KOPT-K1 (cell line): ENCODE measurements around the gene POLR2L.

Experiments used
- H3K27ac ChIP-seq: fragments of 200-600 bp; sonication (generic); 2 replicates; pipeline ENCODE4 v1.5.1; 2016; ENCODE audit warnings: antibody characterized with exemption, mild to moderate bottlenecking, low read depth, low read length; ENCODE audit not compliant: poor library complexity, severe bottlenecking
- H3K36me3 ChIP-seq: fragments of 200-600 bp; sonication (generic); 2 replicates; pipeline ENCODE4 v1.5.1; 2017; ENCODE audit warnings: antibody characterized with exemption, mild to moderate bottlenecking, low read length, moderate library complexity; ENCODE audit not compliant: insufficient read depth
- H3K9me3 ChIP-seq: fragments of 200-600 bp; sonication (generic); 2 replicates; pipeline ENCODE4 v1.5.1; 2017; ENCODE audit warnings: antibody characterized with exemption, low read length, mild to moderate bottlenecking; ENCODE audit not compliant: insufficient read depth, poor library complexity, severe bottlenecking

The POLR2L gene

DNA sequence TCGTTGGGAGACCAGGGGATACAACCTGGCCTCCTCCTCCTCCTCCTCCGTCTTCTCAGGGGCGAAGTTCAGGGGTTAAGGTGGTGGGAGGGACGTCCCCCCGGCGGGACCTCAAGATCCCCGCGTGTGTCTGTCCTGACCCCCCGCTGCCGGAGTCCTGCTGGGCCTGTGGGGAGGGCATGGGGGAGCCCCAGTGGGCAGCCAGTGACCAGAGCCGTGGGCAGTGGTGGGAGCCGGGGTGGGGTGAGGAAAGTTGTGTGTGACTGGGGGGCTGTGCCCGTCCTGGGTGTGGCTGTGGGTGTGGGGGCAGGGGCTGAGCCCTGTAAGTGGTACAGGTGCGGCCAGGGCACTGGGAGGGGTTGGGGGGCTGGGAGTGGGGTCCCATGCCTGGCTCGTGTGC is 10.4 kb upstream of the POLR2L start:
- Histone ChIP-seq H3K9me3 (no peaks in the 10 kb centered on the region), H3K36me3 (no peaks in the 10 kb centered on the region), H3K27ac (no peak overlapping the region)

DNA sequence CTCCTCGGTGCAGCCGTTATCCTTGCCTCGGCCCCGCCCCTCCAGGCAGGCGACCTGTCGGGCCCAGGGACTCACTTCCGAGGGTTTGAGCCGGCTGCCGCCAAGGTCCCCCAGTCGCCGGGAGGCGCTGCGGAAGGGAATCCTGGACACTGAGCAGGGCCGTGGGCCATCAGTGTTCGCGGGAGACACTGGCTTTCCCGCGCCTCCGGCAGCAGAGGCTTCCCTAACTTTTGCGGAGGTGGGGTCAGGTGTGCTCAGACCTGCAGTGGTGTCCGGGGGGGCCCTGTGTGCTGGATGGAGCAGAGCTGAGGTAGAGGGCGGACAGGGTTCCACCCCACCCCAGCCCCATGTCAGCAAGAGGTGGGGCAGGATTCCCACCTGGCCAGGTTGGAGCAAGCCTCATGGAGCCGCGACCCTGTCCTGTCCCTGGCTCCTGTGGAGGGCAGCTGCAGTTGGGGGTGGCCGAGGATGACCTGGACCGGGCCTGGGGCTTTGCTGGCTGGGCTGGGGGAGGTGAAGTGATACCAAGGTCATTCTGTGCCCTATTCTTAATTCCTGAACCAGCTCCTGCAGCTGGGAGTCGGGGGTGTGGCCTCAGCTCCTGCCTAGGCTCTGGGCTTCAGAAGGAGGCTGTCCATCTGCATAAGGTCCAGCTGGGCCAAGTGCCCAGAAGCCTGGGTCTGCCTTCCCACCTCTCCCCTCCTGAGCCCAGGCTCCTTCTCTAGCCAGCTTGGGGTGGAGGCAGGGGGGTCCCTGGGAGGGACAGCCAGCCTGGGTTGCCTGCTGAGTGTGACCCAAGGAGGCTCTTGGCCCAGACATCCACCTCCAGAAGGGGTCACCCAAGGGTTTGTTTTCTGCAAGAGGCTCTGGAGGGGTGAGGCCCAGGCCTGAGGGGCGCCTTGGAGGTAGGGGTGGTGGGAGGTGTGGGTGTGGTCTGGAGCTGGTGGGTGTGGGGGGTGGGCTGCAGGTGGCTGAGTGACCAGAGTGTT is 8.7 kb upstream of the POLR2L start:
- Histone ChIP-seq H3K36me3 (no peaks in the 10 kb centered on the region), H3K27ac (no peak overlapping the region), H3K9me3 (no peaks in the 10 kb centered on the region)

DNA sequence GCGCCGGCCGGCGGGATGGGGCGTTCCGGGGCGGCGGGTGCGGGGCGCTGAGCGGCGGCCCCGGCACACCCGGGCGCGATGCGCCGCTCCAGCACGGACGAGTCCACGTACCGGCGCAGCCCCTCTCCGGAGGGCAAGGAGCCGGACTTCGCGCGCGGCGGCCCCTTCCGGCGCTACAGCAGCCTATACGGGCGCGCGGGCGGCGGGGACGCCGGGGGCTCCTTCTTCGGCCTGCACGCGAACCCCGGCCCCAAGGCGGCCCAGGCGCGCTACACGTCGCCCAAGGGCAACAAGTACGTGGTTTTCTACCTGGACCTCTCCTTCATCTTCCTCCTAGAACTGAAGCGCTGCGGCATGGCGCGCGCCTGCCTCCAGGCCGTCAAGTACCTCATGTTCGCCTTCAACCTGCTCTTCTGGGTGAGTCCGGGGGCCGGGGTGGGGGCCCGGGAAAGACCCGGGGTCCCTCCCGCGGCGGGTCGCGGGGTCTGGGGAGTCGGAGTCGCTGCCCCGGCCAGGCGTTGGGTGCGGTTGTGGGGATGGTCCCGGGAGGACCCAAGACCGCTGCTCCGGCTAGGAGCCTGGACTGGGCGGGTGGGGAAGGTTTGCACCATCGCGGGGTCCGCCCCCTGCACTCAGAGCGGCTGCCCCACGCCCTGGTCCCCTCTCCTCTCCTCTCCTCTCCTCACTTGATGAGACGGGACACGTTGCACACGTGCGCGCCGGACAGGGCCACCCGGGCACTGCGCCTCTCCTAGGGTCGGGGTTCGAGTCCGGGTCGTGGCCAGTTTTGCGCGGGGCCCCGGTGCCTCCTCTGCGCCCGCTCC is 7.8 kb upstream of the POLR2L start:
- no peaks in the 10 kb centered on the region for H3K36me3 ChIP-seq
- no peaks in the 10 kb centered on the region for H3K9me3 ChIP-seq
- no peak overlapping the region for H3K27ac ChIP-seq

DNA sequence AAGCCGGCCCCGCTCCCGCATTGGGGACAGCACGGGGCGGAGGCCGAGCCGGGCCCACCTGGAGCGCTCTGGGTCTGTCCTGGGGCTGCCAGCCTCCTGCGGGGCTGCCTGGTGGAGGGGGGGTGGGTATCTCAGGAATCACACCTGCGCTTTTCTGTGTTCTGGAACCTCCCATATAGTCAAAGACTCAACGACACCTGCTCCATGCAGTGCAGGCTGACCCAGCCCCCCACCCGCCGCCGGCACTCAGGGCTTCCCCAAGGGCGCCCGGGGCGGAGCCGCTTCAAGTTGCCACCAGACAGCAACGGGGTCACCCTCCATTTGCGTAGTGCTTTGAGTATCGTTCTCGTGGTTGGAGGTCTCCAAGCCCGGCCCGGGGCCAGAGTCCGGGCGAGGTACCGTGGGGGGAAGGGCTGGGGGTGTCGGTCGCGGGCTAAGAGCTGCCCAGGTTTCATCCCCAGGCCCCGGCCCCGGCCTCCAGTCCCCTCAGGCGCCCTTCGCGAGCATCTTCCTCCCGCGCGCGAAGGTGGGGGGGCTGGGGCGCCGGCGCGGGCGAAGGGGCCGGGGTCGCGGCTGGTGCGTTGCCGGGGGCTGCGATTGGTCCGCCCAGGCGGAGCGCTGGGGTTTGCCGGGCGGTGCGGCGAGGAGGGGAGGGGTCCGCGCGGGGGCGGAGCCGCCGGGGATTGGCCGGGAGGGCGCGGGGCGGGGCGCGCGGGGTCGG is 6.9 kb upstream of the POLR2L start:
- Histone ChIP-seq H3K9me3 (no peaks in the 10 kb centered on the region), H3K27ac (no peak overlapping the region), H3K36me3 (no peaks in the 10 kb centered on the region)

DNA sequence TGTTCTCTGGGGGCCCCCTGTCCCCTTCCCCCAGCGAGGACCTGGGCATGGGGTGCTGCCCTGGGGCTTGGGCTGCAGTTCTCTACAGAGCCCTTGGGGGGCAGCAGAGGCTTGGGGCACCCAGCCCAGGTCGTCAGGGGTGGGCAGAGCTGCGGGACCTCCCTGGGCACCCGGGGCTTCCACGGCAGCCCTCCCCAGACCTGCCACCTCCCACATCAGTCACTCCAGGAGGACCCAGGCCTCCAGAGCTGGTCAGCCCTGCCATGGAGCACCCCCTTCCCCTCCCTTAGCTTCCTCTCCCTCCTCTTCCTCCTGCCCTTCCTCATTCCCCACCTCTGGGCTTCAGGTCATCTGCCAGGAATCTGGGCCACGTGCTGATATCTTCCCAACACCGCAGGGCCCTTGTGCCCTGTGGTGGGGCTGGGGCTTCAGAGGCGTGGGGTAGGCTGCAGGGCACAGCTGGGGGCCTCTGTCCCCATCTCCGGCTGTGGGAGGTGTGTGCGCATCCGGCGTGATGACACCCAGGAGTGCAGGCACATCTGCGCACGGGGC is 6.1 kb upstream of the POLR2L start:
- Histone ChIP-seq H3K27ac (no peak overlapping the region), H3K9me3 (no peaks in the 10 kb centered on the region), H3K36me3 (no peaks in the 10 kb centered on the region)

DNA sequence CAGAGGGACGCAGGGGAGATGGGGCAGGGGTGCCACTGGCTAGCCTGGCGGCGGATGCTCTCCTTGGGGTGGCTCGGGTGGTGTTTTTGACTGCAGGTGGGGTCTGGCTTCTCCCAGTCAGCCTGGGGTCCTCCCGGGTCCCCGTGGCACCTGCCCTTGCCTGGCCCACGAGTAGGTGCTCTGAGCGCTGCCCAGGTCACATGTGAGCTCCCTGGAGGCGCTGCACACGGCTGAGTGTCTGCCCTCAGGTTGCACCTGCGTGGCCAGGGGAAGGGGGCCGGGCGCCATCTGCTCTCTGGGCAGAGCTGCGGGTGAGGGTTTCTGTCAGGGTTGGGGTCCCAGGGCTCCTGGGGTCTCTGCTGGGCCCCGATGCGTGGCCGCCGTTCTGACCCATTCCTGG is 5.5 kb upstream of the POLR2L start:
- H3K36me3 ChIP-seq = no peaks in the 10 kb centered on the region
- H3K9me3 ChIP-seq = no peaks in the 10 kb centered on the region

DNA sequence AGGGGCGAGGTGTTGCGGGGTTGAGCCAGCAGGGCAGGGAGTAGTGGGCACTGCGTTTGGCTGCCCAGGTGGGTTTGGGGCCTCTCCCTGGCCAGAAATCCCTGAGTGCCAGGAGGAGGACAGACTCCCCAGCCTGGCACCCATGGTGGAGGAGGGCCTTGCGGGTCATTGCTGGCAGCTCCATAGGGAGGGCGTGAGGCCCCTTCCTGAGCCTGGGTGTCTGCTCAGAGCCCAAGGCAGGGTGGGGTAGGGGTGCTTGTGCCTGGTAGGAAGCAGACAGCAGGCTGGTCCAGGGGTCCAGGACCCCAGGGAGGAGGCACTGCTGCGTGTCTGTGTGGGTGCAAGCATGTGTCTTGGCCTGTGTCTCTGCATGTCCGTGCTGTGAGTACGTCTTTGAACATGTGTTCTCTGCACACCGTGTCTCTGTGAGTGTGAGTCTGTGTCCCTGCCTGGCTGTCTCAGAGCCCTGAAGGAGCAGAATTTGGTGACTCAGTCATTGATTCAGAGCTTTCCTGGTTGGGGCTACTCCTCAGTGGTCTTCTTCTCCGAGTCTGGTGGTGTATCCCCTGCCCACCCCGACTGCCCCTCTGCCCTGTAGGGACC is 4.3 kb upstream of the POLR2L start:
- peak overlapping the region; percentile 93 for H3K27ac ChIP-seq
- H3K9me3 ChIP-seq = no peaks in the 10 kb centered on the region
- H3K36me3 ChIP-seq = no peaks in the 10 kb centered on the region

More for the DNA sequence above, 5.5 kb upstream of the POLR2L start:
- H3K27ac ChIP-seq = no peak overlapping the region

DNA sequence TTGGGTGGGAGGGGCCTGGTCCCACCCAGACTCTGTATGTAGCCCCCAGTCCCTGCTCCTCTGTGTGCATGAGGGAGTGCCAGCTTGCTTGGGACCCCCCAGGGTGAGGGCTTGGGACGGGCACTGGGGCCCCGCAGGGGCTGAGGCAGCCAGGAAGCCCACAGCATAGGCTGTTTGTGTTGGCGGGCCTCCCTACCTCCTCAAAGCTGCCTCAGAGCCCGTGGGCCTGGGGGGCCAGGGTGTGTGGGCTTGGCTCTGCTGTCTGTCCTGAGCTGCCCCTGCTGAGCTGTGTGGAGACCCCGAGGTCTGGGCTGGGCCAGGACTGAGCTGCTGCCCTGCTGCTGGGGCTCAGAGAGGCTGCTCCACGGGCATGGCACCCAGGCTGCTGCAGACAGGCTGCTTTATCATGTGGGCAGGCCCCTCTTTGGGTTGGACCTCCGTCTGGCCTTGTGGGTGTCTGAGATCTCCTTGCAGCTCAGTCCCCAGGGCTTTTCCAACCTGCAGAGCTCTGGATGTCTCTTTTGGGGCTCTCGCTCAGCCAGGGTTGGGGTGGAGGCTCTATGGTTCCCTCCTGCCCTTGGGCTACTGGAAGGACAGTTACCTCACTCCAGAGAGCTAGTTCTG is 3.7 kb upstream of the POLR2L start:
- Histone ChIP-seq H3K36me3 (0 out of 2 replicates have a peak, but pooled peaks cover under 1% of the 10 kb centered on the region), H3K9me3 (no peaks in the 10 kb centered on the region), H3K27ac (peak overlapping the region; percentile 93)

DNA sequence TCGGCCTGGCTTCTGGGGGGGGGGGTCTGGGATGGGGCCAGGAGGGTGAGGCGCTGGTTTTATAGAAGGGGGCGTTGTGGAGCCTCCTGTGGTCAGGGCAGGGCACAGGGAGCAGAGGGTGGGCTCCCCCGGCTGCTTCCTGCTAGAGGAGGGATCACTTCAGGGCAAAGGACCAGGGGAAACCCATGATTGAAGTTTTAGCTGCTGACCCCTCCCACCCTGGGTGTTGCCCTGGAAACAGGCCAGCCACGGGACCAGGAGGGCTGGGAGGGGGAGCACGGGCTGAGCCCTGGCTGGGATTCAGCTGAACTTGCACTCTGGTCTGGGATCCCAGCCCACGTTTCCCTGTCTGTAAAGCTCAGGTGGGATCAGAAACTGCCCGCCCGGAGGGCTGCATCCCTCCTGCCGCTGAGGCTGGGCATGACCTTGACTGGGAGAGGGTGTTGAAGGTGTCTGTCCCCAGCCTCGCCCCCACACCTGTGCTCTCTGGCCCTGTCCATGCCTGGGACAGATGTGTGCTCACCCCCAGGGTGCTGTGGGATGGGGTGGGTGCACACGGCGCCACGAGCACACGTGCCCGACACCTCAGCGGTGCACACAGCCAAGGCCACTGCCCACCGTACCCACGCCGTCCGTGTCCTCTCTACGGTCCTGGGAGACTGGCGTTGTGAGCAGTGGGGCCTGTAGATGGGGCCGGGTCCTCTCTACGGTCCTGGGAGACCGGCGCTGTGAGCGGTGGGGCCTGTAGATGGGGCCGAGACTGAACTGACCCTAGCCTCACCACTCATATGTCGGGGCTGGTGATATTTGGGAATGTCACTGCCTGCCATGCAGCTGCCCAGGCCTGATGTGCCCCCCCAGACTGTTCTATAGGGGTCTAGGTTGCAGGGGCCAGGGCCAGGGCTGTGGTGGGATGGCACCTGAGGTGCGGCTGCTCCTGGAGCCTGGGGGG is 2.6 kb upstream of the POLR2L start:
- H3K27ac ChIP-seq = peak overlapping the region; percentile 93
- H3K9me3 ChIP-seq = no peaks in the 10 kb centered on the region
- peaks cover 11% of the 10 kb centered on the region for H3K36me3 ChIP-seq

DNA sequence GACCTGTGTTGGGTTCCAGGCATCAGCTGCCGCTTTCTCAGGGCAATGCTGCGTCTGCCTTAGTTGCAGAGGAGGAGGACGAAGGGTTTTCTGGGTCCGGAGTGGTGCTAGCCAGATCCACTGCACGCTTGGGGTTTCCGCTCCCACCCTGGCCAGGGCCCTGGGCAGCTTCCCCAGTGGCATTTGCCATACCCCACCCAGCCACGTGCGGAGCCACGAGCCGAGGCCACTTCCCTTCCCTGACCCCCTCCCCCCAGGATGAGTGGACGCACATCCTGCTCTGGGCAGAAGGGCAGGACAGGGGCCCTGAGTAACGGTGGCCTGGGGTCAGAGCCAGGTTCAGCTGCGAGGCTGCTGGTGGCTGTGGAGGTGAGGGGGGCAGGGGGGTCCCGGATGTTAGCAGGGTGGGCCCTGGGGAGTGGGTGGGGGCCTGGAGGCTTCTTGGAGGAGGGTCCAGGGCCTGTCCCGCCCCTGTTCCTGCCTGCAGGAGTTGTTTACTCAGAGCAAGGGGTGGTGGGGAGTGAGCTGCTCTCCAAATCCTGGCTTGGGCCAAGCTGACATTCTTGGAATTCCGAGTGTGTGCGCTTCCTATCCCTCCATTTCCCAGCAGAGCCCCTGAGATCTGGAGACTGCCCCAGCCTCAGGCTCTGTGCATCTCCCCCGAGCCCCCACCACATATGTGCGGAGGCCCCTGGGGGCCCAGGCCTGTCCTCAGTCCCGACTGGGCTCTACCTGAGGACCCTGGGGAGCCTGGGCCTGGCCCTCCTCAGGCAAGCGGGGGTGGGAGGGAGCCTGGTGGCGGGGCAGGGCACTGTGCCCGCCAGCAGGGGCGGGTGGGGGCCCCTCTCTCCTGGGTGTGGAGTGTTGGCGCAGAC is 1.7 kb upstream of the POLR2L start:
- Histone ChIP-seq H3K27ac (peak overlapping the region; percentile 93), H3K9me3 (no peaks in the 10 kb centered on the region), H3K36me3 (peaks cover 20% of the 10 kb centered on the region)

DNA sequence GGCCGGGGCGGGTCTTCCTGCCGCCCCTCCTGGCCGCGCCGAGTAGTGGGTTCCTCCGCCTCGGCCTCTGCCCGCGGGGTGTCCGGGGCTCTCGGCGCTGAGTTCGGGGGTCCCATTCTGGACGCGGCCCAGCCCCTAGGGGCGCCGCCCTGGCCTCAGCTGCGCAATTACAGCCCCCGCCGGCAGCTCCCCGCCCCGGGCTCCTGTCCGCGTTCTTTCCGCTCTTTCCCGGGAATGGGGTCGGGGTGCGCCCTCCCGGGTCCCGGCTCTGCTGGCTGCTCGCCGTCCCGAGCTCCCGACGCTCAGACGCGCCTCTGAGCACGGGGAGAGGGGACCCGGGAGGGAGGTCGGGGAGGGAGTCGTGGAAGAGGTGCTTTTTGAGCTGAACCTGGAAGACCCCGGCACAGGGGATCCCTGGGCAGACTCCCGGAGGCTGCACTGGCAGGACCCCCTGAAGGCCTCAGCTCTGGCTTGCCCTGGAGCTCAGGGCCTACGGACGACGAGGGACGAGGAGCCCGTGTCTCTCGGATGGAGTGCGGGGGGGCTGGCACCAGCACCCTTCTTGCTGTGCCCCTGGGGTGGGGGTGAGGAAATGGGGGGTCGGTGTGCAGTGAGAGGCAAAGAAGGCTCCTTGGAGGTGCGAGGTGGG is 881 bp upstream of the POLR2L start:
- H3K36me3 ChIP-seq = peaks cover 29% of the 10 kb centered on the region
- no peaks in the 10 kb centered on the region for H3K9me3 ChIP-seq
- peak overlapping the region; percentile 93 for H3K27ac ChIP-seq

DNA sequence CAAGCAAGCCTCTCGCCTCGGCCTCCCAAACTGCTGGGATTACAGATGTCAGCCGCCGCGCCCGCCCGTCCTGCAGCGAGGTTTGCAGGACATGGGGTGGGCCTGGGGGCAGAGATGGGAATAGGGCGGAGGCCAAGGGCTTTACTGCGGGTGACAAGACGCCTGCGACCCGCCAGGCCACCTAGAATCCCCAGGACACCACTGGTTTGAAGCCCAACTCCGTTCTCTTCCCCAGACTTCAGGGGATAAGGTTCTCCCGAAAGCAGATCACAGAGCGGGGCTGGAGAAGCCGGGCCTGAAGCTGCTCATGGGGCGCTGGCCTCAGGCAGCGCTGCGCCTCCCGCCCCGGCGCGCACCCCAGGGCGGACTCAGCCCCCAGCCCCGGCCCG is 354 bp downstream of the POLR2L start:
- H3K36me3 ChIP-seq = peaks cover 41% of the 10 kb centered on the region
- peak overlapping the region; percentile 93 for H3K27ac ChIP-seq
- H3K9me3 ChIP-seq = no peaks in the 10 kb centered on the region
